MCF 10A (cell line): ENCODE data around the gene CHRNA4. TPM values are rescaled to one million over a fixed set of nuclear protein-coding genes. Genes with fewer than 3 reads are reported as not detected.

Experiments used
- BruUV-seq: library from RNA; stranded (reverse); fragments of 400-500 nt; replicated peaks from 2 replicates; lab custom pipeline; 2021; lab: Mats Ljungman, UMichigan
- CTCF ChIA-PET: fragments of 300-600 bp; sonication (Branson Sonifier 250); formaldehyde crosslinking; extraction: SDS; loops from one replicate; lab custom pipeline; 2021; ENCODE audit warnings: antibody characterized with exemption, inconsistent platforms; lab: Yijun Ruan, JAX
- POLR2A ChIA-PET: fragments of 300-600, 350-650 bp; sonication (Branson Sonifier 250); formaldehyde crosslinking; extraction: SDS; loops from one replicate; lab custom pipeline; 2020; ENCODE audit warnings: antibody characterized with exemption, inconsistent platforms; lab: Yijun Ruan, JAX
- DNase-seq: peaks from one replicate; pipeline ENCODE4 v3.0.0-alpha.2; 2018; ENCODE audit not compliant: unreplicated experiment
- H3K27ac Mint-ChIP-seq: one replicate; pipeline ENCODE4 v1.8.0; 2022; ENCODE audit warnings: mild to moderate bottlenecking, low read depth, mixed read lengths; ENCODE audit not compliant: unreplicated experiment
- H3K27me3 Mint-ChIP-seq: one replicate; pipeline ENCODE4 v1.8.0; 2022; ENCODE audit warnings: mixed read lengths; ENCODE audit not compliant: insufficient read depth, unreplicated experiment
- H3K36me3 Mint-ChIP-seq: one replicate; pipeline ENCODE4 v1.8.0; 2022; ENCODE audit warnings: mild to moderate bottlenecking, moderate library complexity, mixed read lengths; ENCODE audit not compliant: insufficient read depth, unreplicated experiment
- H3K4me1 Mint-ChIP-seq: one replicate; pipeline ENCODE4 v1.8.0; 2022; ENCODE audit warnings: mixed read lengths; ENCODE audit not compliant: insufficient read depth, unreplicated experiment
- H3K4me3 Mint-ChIP-seq: one replicate; pipeline ENCODE4 v1.8.0; 2022; ENCODE audit warnings: mild to moderate bottlenecking, moderate library complexity, mixed read lengths; ENCODE audit not compliant: unreplicated experiment
- H3K9me3 Mint-ChIP-seq: one replicate; pipeline ENCODE4 v1.8.0; 2022; ENCODE audit warnings: mixed read lengths; ENCODE audit not compliant: unreplicated experiment
- CTCF ChIP-seq: fragments of 200-600 bp; IDR thresholded peaks from one replicate; pipeline ENCODE4 v1.8.0; 2022; ENCODE audit warnings: antibody characterized with exemption, mild to moderate bottlenecking; ENCODE audit not compliant: unreplicated experiment
- intact Hi-C: fragments of 100-400 bp; cut with micrococcal nuclease; formaldehyde crosslinking; loops from 2 replicates; pipeline ENCODE4 v1.14.1; 2022
- total RNA-seq: library from RNA; stranded (reverse); gene quantifications from 2 replicates; pipeline ENCODE4 v1.2.3, GENCODE V29; 2022

CHRNA4 gene
- total RNA-seq, 1 experiment from 2014 or later, result not detected

- POLR2A ChIA-PET, result no interaction called here
- H3K27me3 Mint-ChIP-seq, result peaks cover 17% of the 10 kb centered on the region
Measured at GRCh38 chr20:63386491-63386890, 25.3 kb upstream of the CHRNA4 start.

GRCh38 chr20:63385819-63386218, 24.7 kb upstream of the CHRNA4 start:
- Mint-ChIP-seq H3K9me3 (peaks cover 39% of the 10 kb centered on the region), H3K36me3 (no peaks in the 10 kb centered on the region), H3K27me3 (peaks cover 17% of the 10 kb centered on the region), H3K4me1 (no peaks in the 10 kb centered on the region), H3K4me3 (no peak overlapping the region), H3K27ac (no peak overlapping the region)
- TF ChIP-seq CTCF, result no peak
- ChIA-PET POLR2A (no interaction called here), CTCF (interaction anchor here (1.3 kb wide), 1 partner anchor 162 kb away, joined by 3 read pairs; no protein-coding TSS in a partner anchor)
- no peak for DNase-seq
- no TSS peak for BruUV-seq
- intact Hi-C loops, result no loop called here

More at GRCh38 chr20:63386491-63386890, 25.3 kb upstream of the CHRNA4 start:
- intact Hi-C loops, result no loop called here
- Mint-ChIP-seq H3K36me3 (no peaks in the 10 kb centered on the region), H3K4me1 (no peaks in the 10 kb centered on the region), H3K4me3 (no peak overlapping the region), H3K27ac (no peak overlapping the region), H3K9me3 (peaks cover 39% of the 10 kb centered on the region)
- DNase-seq, result no peak
- TF ChIP-seq CTCF, result no peak
- CTCF ChIA-PET, result interaction anchor here (1.3 kb wide), 1 partner anchor 163 kb away, joined by 3 read pairs; no protein-coding TSS in a partner anchor
- no TSS peak for BruUV-seq

- no peaks in the 10 kb centered on the region for H3K36me3 Mint-ChIP-seq
- no peak for TF ChIP-seq CTCF
- CTCF ChIA-PET, result interaction anchor here (0.6 to 6.7 kb wide), 3 partner anchors 103 to 316 kb away, joined by 3 to 87 read pairs (median 3); no protein-coding TSS in a partner anchor
- no peak overlapping the region for H3K4me3 Mint-ChIP-seq
- H3K4me1 Mint-ChIP-seq, result no peaks in the 10 kb centered on the region
- no peak overlapping the region for H3K27ac Mint-ChIP-seq
- BruUV-seq, result no TSS peak
- peaks cover 10% of the 10 kb centered on the region for H3K27me3 Mint-ChIP-seq
- POLR2A ChIA-PET, result no interaction called here
- DNase-seq, result no peak
- peaks cover 31% of the 10 kb centered on the region for H3K9me3 Mint-ChIP-seq
- intact Hi-C loops, result no loop called here
Measured at GRCh38 chr20:63384336-63384735, 23.2 kb upstream of the CHRNA4 start.

GRCh38 chr20:63383556-63383955, 22.4 kb upstream of the CHRNA4 start:
- no peaks in the 10 kb centered on the region for H3K36me3 Mint-ChIP-seq
- no peak overlapping the region for H3K27ac Mint-ChIP-seq
- POLR2A ChIA-PET, result no interaction called here
- peaks cover 12% of the 10 kb centered on the region for H3K27me3 Mint-ChIP-seq
- no peak overlapping the region for H3K4me3 Mint-ChIP-seq
- CTCF ChIA-PET, result interaction anchor here (0.5 to 7.4 kb wide), 8 partner anchors 19 to 382 kb away, joined by 3 to 87 read pairs (median 4); no protein-coding TSS in a partner anchor
- no TSS peak for BruUV-seq
- TF ChIP-seq CTCF, result no peak
- H3K4me1 Mint-ChIP-seq, result no peaks in the 10 kb centered on the region
- DNase-seq, result no peak
- H3K9me3 Mint-ChIP-seq, result peaks cover 31% of the 10 kb centered on the region
- intact Hi-C loops, result no loop called here
